ENCODE results near the gene APOBEC2. TPM values are rescaled to one million over a fixed set of nuclear protein-coding genes. Genes with fewer than 3 reads are reported as not detected.

The APOBEC2 gene
- total RNA-seq, 1 donor from 2014 or later: not detected

GRCh38 chr6:41088451-41088850 lies 35.4 kb downstream of the APOBEC2 start:
- TF ChIP-seq CTCF (IDR thresholded peaks at IDR 0.05; ENCODE audit: insufficient read depth, low read length, severe bottlenecking): no peak
- DNase-seq (ENCODE audit: low read depth): no peak
- peaks cover 19% of the 10 kb centered on the region for H3K36me3 ChIP-seq (ENCODE audit: control insufficient read depth, insufficient read depth, low read length)
- FAIRE-seq: no peak
- no peaks in the 10 kb centered on the region for H3K27me3 ChIP-seq (ENCODE audit: control insufficient read depth, insufficient read depth, low read length)
- no peak overlapping the region for H3K4me3 ChIP-seq (ENCODE audit: low read depth, low read length)

- no peak overlapping the region for H3K4me3 ChIP-seq (ENCODE audit: low read depth, low read length)
- H3K27me3 ChIP-seq (ENCODE audit: control insufficient read depth, insufficient read depth, low read length): no peaks in the 10 kb centered on the region
- H3K36me3 ChIP-seq (ENCODE audit: control insufficient read depth, insufficient read depth, low read length): peaks cover 27% of the 10 kb centered on the region
- FAIRE-seq: no peak
- DNase-seq (ENCODE audit: low read depth): no peak
- TF ChIP-seq CTCF (IDR thresholded peaks at IDR 0.05; ENCODE audit: insufficient read depth, low read length, severe bottlenecking): no peak
Observed at GRCh38 chr6:41090841-41091761, 38.1 kb downstream of the APOBEC2 start.

- H3K4me3 ChIP-seq (ENCODE audit: low read depth, low read length): no peak overlapping the region
- TF ChIP-seq CTCF (IDR thresholded peaks at IDR 0.05; ENCODE audit: insufficient read depth, low read length, severe bottlenecking): peak; percentile 27
- no peaks in the 10 kb centered on the region for H3K27me3 ChIP-seq (ENCODE audit: control insufficient read depth, insufficient read depth, low read length)
- DNase-seq (ENCODE audit: low read depth): peak; percentile 43
- FAIRE-seq: no peak
- H3K36me3 ChIP-seq (ENCODE audit: control insufficient read depth, insufficient read depth, low read length): peaks cover 33% of the 10 kb centered on the region
Observed at GRCh38 chr6:41092421-41093140, 39.6 kb downstream of the APOBEC2 start.

- FAIRE-seq (no peak), DNase-seq (ENCODE audit: low read depth) (no peak)
- peaks cover 33% of the 10 kb centered on the region for H3K36me3 ChIP-seq (ENCODE audit: control insufficient read depth, insufficient read depth, low read length)
- TF ChIP-seq CTCF (IDR thresholded peaks at IDR 0.05; ENCODE audit: insufficient read depth, low read length, severe bottlenecking): no peak
- no peaks in the 10 kb centered on the region for H3K27me3 ChIP-seq (ENCODE audit: control insufficient read depth, insufficient read depth, low read length)
- no peak overlapping the region for H3K4me3 ChIP-seq (ENCODE audit: low read depth, low read length)
Observed at GRCh38 chr6:41093729-41094128, 40.7 kb downstream of the APOBEC2 start.

GRCh38 chr6:41097467-41098090 lies 44.6 kb downstream of the APOBEC2 start:
- H3K27me3 ChIP-seq (ENCODE audit: control insufficient read depth, insufficient read depth, low read length): no peaks in the 10 kb centered on the region
- no peak overlapping the region for H3K4me3 ChIP-seq (ENCODE audit: low read depth, low read length)
- peaks cover 24% of the 10 kb centered on the region for H3K36me3 ChIP-seq (ENCODE audit: control insufficient read depth, insufficient read depth, low read length)
- no peak for TF ChIP-seq CTCF (IDR thresholded peaks at IDR 0.05; ENCODE audit: insufficient read depth, low read length, severe bottlenecking)
- DNase-seq (ENCODE audit: low read depth): no peak
- no peak for FAIRE-seq
